Fibroblast of mammary gland (primary cell): Measurements from ENCODE around the gene TRAPPC10.
A peak's percentile ranks its signal among the peaks of the same experiment; 100 is the strongest.

Experiments used
- DNase-seq: peaks from one replicate; pipeline ENCODE4 v3.0.0-alpha.2; 2010; ENCODE audit warnings: low read depth
- H3K4me3 ChIP-seq: 2 replicates; pipeline ENCODE4 v1.5.1; 2011; ENCODE audit warnings: low read depth, mild to moderate bottlenecking, low read length, moderate library complexity; ENCODE audit not compliant: control insufficient read depth
- CTCF ChIP-seq: conservative IDR thresholded peaks from 2 replicates; pipeline ENCODE4 v1.5.1; 2011; ENCODE audit warnings: low read depth, low read length, inconsistent platforms; ENCODE audit not compliant: control insufficient read depth, insufficient read depth

The TRAPPC10 gene

GRCh38 chr21:43988016-43988415 lies 24.1 kb upstream of the TRAPPC10 start:
- H3K4me3 ChIP-seq, result no peak overlapping the region
- DNase-seq, result no peak
- TF ChIP-seq CTCF, result no peak

DNA sequence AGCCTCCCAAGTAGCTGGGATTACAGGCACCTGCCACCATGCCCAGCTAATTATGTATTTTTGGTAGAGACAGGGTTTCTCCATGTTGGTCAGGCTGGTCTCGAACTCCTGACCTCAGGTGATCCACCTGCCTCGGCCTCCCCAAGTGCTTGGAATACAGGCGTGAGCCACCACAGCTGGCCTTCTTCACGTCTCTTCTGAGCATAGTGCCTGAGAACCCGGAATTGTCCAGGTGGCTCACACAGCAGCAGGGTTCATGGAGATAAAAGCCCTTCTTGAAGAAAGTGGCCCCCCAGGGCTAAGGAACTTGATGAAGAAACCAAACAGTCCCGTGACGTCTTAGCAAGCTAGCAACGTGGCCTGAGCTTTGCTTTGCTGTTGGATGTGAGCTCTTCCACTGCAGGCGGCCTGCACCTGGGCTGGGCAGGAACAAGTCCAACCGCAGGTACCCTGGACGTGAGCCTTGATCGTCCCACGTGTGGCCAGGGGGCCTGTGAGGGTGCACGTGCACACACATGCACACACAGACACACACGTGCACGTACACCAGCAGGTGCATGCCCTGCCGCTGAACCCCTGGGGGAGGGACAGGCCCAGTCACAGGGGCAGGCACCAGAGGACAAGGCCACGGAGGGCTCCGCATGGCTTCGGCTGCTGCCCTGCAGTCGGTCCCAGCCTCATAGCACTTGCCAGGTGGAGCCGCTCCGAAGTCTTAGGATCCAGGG lies 23.4 kb upstream of the TRAPPC10 start:
- no peak for DNase-seq
- TF ChIP-seq CTCF, result no peak
- H3K4me3 ChIP-seq, result no peak overlapping the region

- no peak for TF ChIP-seq CTCF
- H3K4me3 ChIP-seq, result no peak overlapping the region
- DNase-seq, result no peak
Measured at GRCh38 chr21:43989401-43989800, 22.7 kb upstream of the TRAPPC10 start.

DNA sequence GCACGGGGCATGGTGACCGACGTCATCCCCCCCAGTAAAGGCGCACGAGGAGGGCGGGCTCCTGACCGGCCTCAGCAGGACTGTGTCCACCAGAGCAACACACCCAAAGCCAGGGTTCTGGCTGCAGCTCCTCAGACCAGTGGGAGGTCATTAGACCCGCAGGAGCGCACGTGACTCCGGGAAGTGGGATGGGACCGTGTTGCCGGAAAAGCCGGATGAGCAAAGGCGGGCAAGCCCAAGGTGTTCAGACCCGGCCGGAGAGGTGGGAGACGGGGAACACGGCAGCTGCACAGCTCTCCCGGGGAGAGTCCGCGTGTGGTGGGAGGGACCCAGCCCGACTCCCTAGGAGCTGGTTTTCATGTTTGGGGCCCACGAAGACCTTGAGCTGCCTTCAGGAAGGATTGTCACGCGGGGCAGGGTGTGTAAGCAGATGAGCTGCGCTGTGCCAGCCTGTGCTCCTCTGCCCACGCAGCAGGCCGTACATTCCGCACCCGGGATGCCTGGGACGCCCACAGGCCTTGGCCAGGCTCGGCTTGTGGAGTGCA lies 20.6 kb upstream of the TRAPPC10 start:
- no peak for TF ChIP-seq CTCF
- H3K4me3 ChIP-seq, result peak overlapping the region; percentile 14
- DNase-seq, result no peak

DNA sequence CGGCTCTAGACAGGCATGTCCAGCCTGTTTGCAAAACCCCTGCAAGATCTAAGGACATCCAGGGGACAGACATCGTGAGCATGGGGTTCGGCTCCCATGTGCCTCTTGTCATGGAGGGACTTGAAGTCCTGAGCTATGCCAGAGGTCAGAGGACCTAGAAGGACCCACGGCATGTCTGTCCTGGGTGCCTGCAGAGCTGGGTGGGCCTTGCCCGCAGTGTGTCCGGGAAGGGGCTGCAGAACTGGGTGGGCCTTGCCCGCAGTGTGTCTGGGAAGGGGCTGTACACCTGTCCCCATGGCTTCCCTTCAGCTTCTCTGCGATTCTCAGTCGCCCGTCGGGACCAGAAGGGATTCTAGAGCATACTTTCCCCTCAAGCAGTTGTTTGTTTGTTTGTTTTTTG lies 20.0 kb upstream of the TRAPPC10 start:
- no peak for DNase-seq
- TF ChIP-seq CTCF, result no peak
- no peak overlapping the region for H3K4me3 ChIP-seq

GRCh38 chr21:43993420-43993934 lies 18.6 kb upstream of the TRAPPC10 start:
- no peak for DNase-seq
- no peak overlapping the region for H3K4me3 ChIP-seq
- no peak for TF ChIP-seq CTCF
